Body of pancreas (tissue), 4 donors: Measurements from ENCODE around the gene DPPA5. TPM values are rescaled to one million over a fixed set of nuclear protein-coding genes. Genes with fewer than 3 reads are reported as not detected.
A peak's percentile ranks its signal among the peaks of the same experiment; 100 is the strongest.
"Not testable (repeated sequence)": the region's sequence is repeated elsewhere in the genome, so short reads cannot be mapped to it uniquely, and the experiment has no call there.

Experiments
- ATAC-seq: fragments of 150-250 bp; one replicate; pipeline ENCODE4 v1.9.1; 2016
- DNase-seq, 4 donors: peaks; one replicate each; pipeline ENCODE4 v3.0.0-alpha.2; 2019
- H3K27ac ChIP-seq, 4 donors: fragments of 200-600 bp; sonication (generic); 1 replicate in 3 of 4; 2 replicates in 1 of 4; pipeline versions ENCODE4 v1.5.1 to v1.6.1; 2016 to 2019; ENCODE audit warnings: mild to moderate bottlenecking in 1 of 4, mixed read lengths in 1 of 4, moderate library complexity in 1 of 4
- H3K27me3 ChIP-seq, 2 donors: fragments of 200-600 bp; sonication (generic); one replicate each; pipeline ENCODE4 v1.6.0; 2016; ENCODE audit warnings: mild to moderate bottlenecking in 1 of 2
- H3K36me3 ChIP-seq, 2 donors: fragments of 200-600 bp; sonication (generic); replicated peaks in 1 of 2; 2 replicates each; pipeline ENCODE4 v1.5.1; 2016; ENCODE audit warnings: low read depth in 2 of 2; ENCODE audit not compliant: insufficient read depth in 1 of 2
- H3K4me1 ChIP-seq: fragments of 200-600 bp; sonication (generic); one replicate; pipeline ENCODE4 v1.6.0; 2016
- H3K4me3 ChIP-seq, 2 donors: fragments of 200-600 bp; sonication (generic); 1 replicate in 1 of 2; 2 replicates in 1 of 2; pipeline ENCODE4 v1.5.1; 2016 to 2019
- H3K9me3 ChIP-seq, 3 donors: fragments of 200-600 bp; sonication (generic); 1 replicate in 2 of 3; 2 replicates in 1 of 3; pipeline ENCODE4 v1.5.1; 2016
- CTCF ChIP-seq, 7 experiments: fragments of 450-650 bp in 4 of 7; fragments of 200-600 bp in 3 of 7; sonication (generic) in 3 of 7; IDR thresholded peaks; one replicate each; pipeline ENCODE4 v1.5.1; 2016 to 2019; ENCODE audit warnings: antibody characterized with exemption in 7 of 7
- POLR2A ChIP-seq, 3 donors: fragments of 450-650 bp; IDR thresholded peaks; one replicate each; pipeline ENCODE4 v1.6.1; 2016; ENCODE audit warnings: antibody characterized with exemption in 3 of 3, mild to moderate bottlenecking in 2 of 3
- WGBS, 2 donors: methylation state at CpG; one replicate each; pipeline ENCODE4 v1.1.5; 2017; 5-methylcytosine and 5-hydroxymethylcytosine counted together
- intact Hi-C: fragments of 100-400 bp; cut with DNase I; formaldehyde crosslinking; loops from one replicate; pipeline ENCODE4 v1.15.1; 2023
- total RNA-seq, 2 donors: library from RNA; depleted of rRNA; stranded (reverse); fragments of >200 nt; gene quantifications; one replicate each; pipeline ENCODE4 v1.1.0, GENCODE V29; 2016

The DPPA5 gene
- total RNA-seq, 2 donors from 2014 or later: not detected

- no peak overlapping the region for H3K27ac ChIP-seq
- ATAC-seq: no peak
- H3K36me3 ChIP-seq: no peaks in the 10 kb centered on the region
- TF ChIP-seq CTCF (IDR thresholded peaks at IDR 0.05): no peak
- TF ChIP-seq POLR2A (IDR thresholded peaks at IDR 0.05): no peak
- H3K9me3 ChIP-seq: no peaks in the 10 kb centered on the region
- no peaks in the 10 kb centered on the region for H3K27me3 ChIP-seq
- no peak overlapping the region for H3K4me3 ChIP-seq
- no peak for DNase-seq
- 37 to 49% methylated on average over 3 of the region's 3 CpGs for WGBS, 2 donors
- H3K4me1 ChIP-seq: no peaks in the 10 kb centered on the region
- intact Hi-C loops: no loop called here
Measured at GRCh38 chr6:73329201-73329600, 24.9 kb downstream of the DPPA5 start.

- ATAC-seq: no peak
- WGBS, 2 donors: 35 to 44% methylated on average over 3 of the region's 3 CpGs
- H3K27ac ChIP-seq: no peak overlapping the region
- H3K4me3 ChIP-seq: no peak overlapping the region
- no peaks in the 10 kb centered on the region for H3K36me3 ChIP-seq
- no peaks in the 10 kb centered on the region for H3K4me1 ChIP-seq
- H3K9me3 ChIP-seq: no peaks in the 10 kb centered on the region
- no peaks in the 10 kb centered on the region for H3K27me3 ChIP-seq
- intact Hi-C loops: no loop called here
- TF ChIP-seq CTCF (IDR thresholded peaks at IDR 0.05) (no peak), POLR2A (IDR thresholded peaks at IDR 0.05) (no peak)
- no peak for DNase-seq
Measured at GRCh38 chr6:73328790-73329189, 25.3 kb downstream of the DPPA5 start.

- no peak for DNase-seq
- 83% methylated on average over 3 of the region's 3 CpGs for WGBS, 2 donors
- Histone ChIP-seq H3K9me3 (no peaks in the 10 kb centered on the region), H3K27ac (no peak overlapping the region), H3K4me1 (no peaks in the 10 kb centered on the region), H3K4me3 (no peak overlapping the region), H3K27me3 (no peaks in the 10 kb centered on the region), H3K36me3 (no peaks in the 10 kb centered on the region)
- no peak for ATAC-seq
- no peak for TF ChIP-seq CTCF (IDR thresholded peaks at IDR 0.05)
- no peak for TF ChIP-seq POLR2A (IDR thresholded peaks at IDR 0.05)
- intact Hi-C loops: no loop called here
Measured at GRCh38 chr6:73325656-73326055, 28.4 kb downstream of the DPPA5 start.

- Histone ChIP-seq H3K27ac (no peak overlapping the region), H3K27me3 (no peaks in the 10 kb centered on the region), H3K4me1 (no peaks in the 10 kb centered on the region), H3K4me3 (no peak overlapping the region), H3K9me3 (no peaks in the 10 kb centered on the region), H3K36me3 (no peaks in the 10 kb centered on the region)
- intact Hi-C loops: no loop called here
- TF ChIP-seq POLR2A (IDR thresholded peaks at IDR 0.05) (no peak), CTCF (IDR thresholded peaks at IDR 0.05) (no peak)
- 73 to 82% methylated on average over 2 of the region's 2 CpGs for WGBS, 2 donors
- no peak for DNase-seq
- ATAC-seq: no peak
Measured at GRCh38 chr6:73323323-73323722, 30.8 kb downstream of the DPPA5 start.

GRCh38 chr6:73314577-73315492, 39.2 kb downstream of the DPPA5 start:
- no peak for TF ChIP-seq CTCF (IDR thresholded peaks at IDR 0.05)
- no peak for TF ChIP-seq POLR2A (IDR thresholded peaks at IDR 0.05)
- H3K36me3 ChIP-seq: no peaks in the 10 kb centered on the region
- H3K27ac ChIP-seq: no peak overlapping the region
- no peak for ATAC-seq
- no peaks in the 10 kb centered on the region for H3K9me3 ChIP-seq
- H3K4me3 ChIP-seq: no peak overlapping the region
- DNase-seq: no peak
- H3K27me3 ChIP-seq: no peaks in the 10 kb centered on the region
- 18 to 36% methylated on average over 11 to 56 of the region's 61 CpGs for WGBS, 2 donors
- H3K4me1 ChIP-seq: no peaks in the 10 kb centered on the region
- intact Hi-C loops: no loop called here

GRCh38 chr6:73310503-73310845, 43.6 kb downstream of the DPPA5 start:
- peaks cover 17% of the 10 kb centered on the region for H3K4me1 ChIP-seq
- peak overlapping the region; percentile 37 to 77 for H3K4me3 ChIP-seq
- DNase-seq, H3K9me3 ChIP-seq, intact Hi-C loops, H3K36me3 ChIP-seq, ATAC-seq, H3K27me3 ChIP-seq: not testable (repeated sequence)
- H3K27ac ChIP-seq: peak overlapping the region; percentile 25 to 77 (median 66)
- WGBS, 2 donors: 6 to 8% methylated on average over 4 of the region's 4 CpGs
